ENCODE data around the gene CORO6.

CORO6 gene

GRCh38 chr17:29590411-29591145 lies 32.1 kb downstream of the CORO6 start:
- DNase-seq (ENCODE audit: low spot score), result peak; percentile 69

GRCh38 chr17:29589524-29590410 lies 32.9 kb downstream of the CORO6 start, which contains the start of gene GIT1:
TSS of gene GIT1 (minus strand) at chr17:29589648. CDS start at chr17:29589378, 270 bp downstream.
- DNase-seq (ENCODE audit: low spot score), result peak; percentile 93

GRCh38 chr17:29588562-29589411 lies 33.9 kb downstream of the CORO6 start:
- peak; percentile 74 for DNase-seq (ENCODE audit: low spot score)

GRCh38 chr17:29588017-29588561 lies 34.6 kb downstream of the CORO6 start:
- peak; percentile 52 for DNase-seq (ENCODE audit: low spot score)

- DNase-seq (ENCODE audit: low spot score), result peak; percentile 61
Observed at GRCh38 chr17:29587591-29587990, 35.1 kb downstream of the CORO6 start.

- peak; percentile 49 for DNase-seq (ENCODE audit: low spot score)
Observed at GRCh38 chr17:29586676-29587469, 35.8 kb downstream of the CORO6 start.

GRCh38 chr17:29585080-29585751 lies 37.5 kb downstream of the CORO6 start:
- DNase-seq (ENCODE audit: low spot score), result peak; percentile 50

GRCh38 chr17:29584452-29585079 lies 38.1 kb downstream of the CORO6 start:
- peak; percentile 57 for DNase-seq (ENCODE audit: low spot score)

- DNase-seq (ENCODE audit: low spot score), result peak; percentile 47
Observed at GRCh38 chr17:29583324-29584248, 39.1 kb downstream of the CORO6 start.

- no peak for DNase-seq (ENCODE audit: low spot score)
Observed at GRCh38 chr17:29582772-29583171, 39.9 kb downstream of the CORO6 start.

GRCh38 chr17:29582254-29582765 lies 40.4 kb downstream of the CORO6 start:
- DNase-seq (ENCODE audit: low spot score), result no peak

GRCh38 chr17:29581583-29582253 lies 41.0 kb downstream of the CORO6 start:
- DNase-seq (ENCODE audit: low spot score), result peak; percentile 46

GRCh38 chr17:29579866-29580771 lies 42.6 kb downstream of the CORO6 start:
- DNase-seq (ENCODE audit: low spot score), result peak; percentile 86

GRCh38 chr17:29578626-29579485 lies 43.9 kb downstream of the CORO6 start:
- DNase-seq (ENCODE audit: low spot score), result no peak

- no peak for DNase-seq (ENCODE audit: low spot score)
Observed at GRCh38 chr17:29577385-29578211, 45.1 kb downstream of the CORO6 start.
